NCI-H526 (cell line): ENCODE measurements around the gene FBXL3.
"Not testable (repeated sequence)": the region's sequence is repeated elsewhere in the genome, so short reads cannot be mapped to it uniquely, and the experiment has no call there.

Source experiments
- DNase-seq, 2 experiments: peaks; one replicate each; lab custom pipeline; 2025; lab: John Stamatoyannopoulos, UW

Gene FBXL3

GRCh38 chr13:77026255-77026860 lies 601 bp downstream of the FBXL3 start:
- DNase-seq, result peak; percentile 76 to 93

- DNase-seq, result no peak
Observed at GRCh38 chr13:77022341-77022740, 4.6 kb downstream of the FBXL3 start.

- DNase-seq, result no peak
Observed at GRCh38 chr13:77019756-77020155, 7.2 kb downstream of the FBXL3 start.

- DNase-seq, result no peak
Observed at GRCh38 chr13:77016888-77017623, 9.9 kb downstream of the FBXL3 start.

- no peak for DNase-seq
Observed at GRCh38 chr13:77016251-77016812, 10.6 kb downstream of the FBXL3 start.

- DNase-seq, result no peak
Observed at GRCh38 chr13:77014906-77015685, 11.9 kb downstream of the FBXL3 start.

GRCh38 chr13:77013853-77014542 lies 13.0 kb downstream of the FBXL3 start:
- DNase-seq, result no peak

GRCh38 chr13:77009719-77010118 lies 17.2 kb downstream of the FBXL3 start:
- not testable (repeated sequence) for DNase-seq

- DNase-seq, result no peak
Observed at GRCh38 chr13:77009011-77009410, 17.9 kb downstream of the FBXL3 start.

GRCh38 chr13:77008337-77008736 lies 18.6 kb downstream of the FBXL3 start:
- not testable (repeated sequence) for DNase-seq

GRCh38 chr13:77002590-77003190 lies 24.3 kb downstream of the FBXL3 start:
- DNase-seq, result peak in 1 of 2 experiments; percentile 43

GRCh38 chr13:77001963-77002587 lies 24.9 kb downstream of the FBXL3 start:
- no peak for DNase-seq

- DNase-seq, result no peak
Observed at GRCh38 chr13:77001540-77001939, 25.4 kb downstream of the FBXL3 start.

- DNase-seq, result no peak
Observed at GRCh38 chr13:77000475-77000874, 26.5 kb downstream of the FBXL3 start.

GRCh38 chr13:76994281-76994680 lies 32.7 kb downstream of the FBXL3 start:
- no peak for DNase-seq

- no peak for DNase-seq
Observed at GRCh38 chr13:76993473-76993872, 33.5 kb downstream of the FBXL3 start.

GRCh38 chr13:76993021-76993420 lies 33.9 kb downstream of the FBXL3 start:
- no peak for DNase-seq

GRCh38 chr13:76992548-76993001 lies 34.4 kb downstream of the FBXL3 start:
- DNase-seq, result peak in 1 of 2 experiments; percentile 67

- peak; percentile 94 to 99 for DNase-seq
Observed at GRCh38 chr13:76991796-76992547, 35.0 kb downstream of the FBXL3 start, which contains the start of gene CLN5. Gene CLN5 (plus strand): TSS chr13:76992081. CDS start chr13:76992099, 18 bp downstream.

GRCh38 chr13:76991432-76991795 lies 35.5 kb downstream of the FBXL3 start:
- DNase-seq, result no peak
